Sigmoid colon (tissue), 4 donors: ENCODE data around the gene SLITRK6.

Source experiments
- POLR2A ChIP-seq, 2 donors: fragments of 450-650 bp; IDR thresholded peaks; one replicate each; pipeline ENCODE4 v1.6.1; 2016; ENCODE audit warnings: antibody characterized with exemption in 2 of 2, mild to moderate bottlenecking in 2 of 2, moderate library complexity in 2 of 2
- POLR2AphosphoS5 ChIP-seq, 4 donors: sonication (generic); formaldehyde crosslinking; IDR thresholded peaks; one replicate each; pipeline ENCODE4 v1.6.1; 2017; ENCODE audit warnings: antibody characterized with exemption in 4 of 4
- TF ChIP-seq, protein P1 (sequence below), 4 experiments: fragments of 450-650 bp in 3 of 4; fragments of 200-600 bp in 1 of 4; IDR thresholded peaks; one replicate each; pipeline ENCODE4 v1.5.1; 2016 to 2019; ENCODE audit warnings: antibody characterized with exemption in 4 of 4, mild to moderate bottlenecking in 3 of 4, moderate library complexity in 2 of 4

DNA sequence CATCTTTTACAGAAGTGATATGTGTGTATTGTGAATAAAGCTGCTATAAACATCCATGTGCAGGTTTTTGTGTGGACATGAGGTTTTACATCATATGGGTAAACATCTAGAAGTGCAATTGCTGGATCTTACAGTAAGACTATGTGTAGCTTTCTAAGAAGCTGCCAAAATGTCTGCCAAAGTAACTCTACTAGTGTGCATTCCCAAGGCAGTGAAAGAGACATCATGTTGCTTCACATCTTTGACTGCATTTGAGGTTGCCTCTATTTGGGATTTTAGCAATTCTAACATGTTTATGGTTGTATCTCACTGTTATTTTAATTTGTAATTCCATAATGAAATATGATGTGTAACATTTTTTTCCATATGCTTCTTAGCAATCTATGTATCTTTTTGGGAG, 30.3 kb downstream of the SLITRK6 start:
- no peak for TF ChIP-seq POLR2AphosphoS5 (IDR thresholded peaks at IDR 0.05)
- TF ChIP-seq, protein P1, sequence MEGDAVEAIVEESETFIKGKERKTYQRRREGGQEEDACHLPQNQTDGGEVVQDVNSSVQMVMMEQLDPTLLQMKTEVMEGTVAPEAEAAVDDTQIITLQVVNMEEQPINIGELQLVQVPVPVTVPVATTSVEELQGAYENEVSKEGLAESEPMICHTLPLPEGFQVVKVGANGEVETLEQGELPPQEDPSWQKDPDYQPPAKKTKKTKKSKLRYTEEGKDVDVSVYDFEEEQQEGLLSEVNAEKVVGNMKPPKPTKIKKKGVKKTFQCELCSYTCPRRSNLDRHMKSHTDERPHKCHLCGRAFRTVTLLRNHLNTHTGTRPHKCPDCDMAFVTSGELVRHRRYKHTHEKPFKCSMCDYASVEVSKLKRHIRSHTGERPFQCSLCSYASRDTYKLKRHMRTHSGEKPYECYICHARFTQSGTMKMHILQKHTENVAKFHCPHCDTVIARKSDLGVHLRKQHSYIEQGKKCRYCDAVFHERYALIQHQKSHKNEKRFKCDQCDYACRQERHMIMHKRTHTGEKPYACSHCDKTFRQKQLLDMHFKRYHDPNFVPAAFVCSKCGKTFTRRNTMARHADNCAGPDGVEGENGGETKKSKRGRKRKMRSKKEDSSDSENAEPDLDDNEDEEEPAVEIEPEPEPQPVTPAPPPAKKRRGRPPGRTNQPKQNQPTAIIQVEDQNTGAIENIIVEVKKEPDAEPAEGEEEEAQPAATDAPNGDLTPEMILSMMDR (IDR thresholded peaks at IDR 0.05): no peak
- TF ChIP-seq POLR2A (IDR thresholded peaks at IDR 0.05): no peak
